ENCODE results near the gene RXYLT1.
"Not testable (repeated sequence)": the region's sequence is repeated elsewhere in the genome, so short reads cannot be mapped to it uniquely, and the experiment has no call there.

The RXYLT1 gene

GRCh38 chr12:63779498-63780481 is at the start of gene RXYLT1:
RXYLT1 (plus strand) TSS chr12:63779909; CDS start chr12:63779961, 52 bp downstream.
- DNase-seq (ENCODE audit: low read depth, low spot score): peak; percentile 69

DNA sequence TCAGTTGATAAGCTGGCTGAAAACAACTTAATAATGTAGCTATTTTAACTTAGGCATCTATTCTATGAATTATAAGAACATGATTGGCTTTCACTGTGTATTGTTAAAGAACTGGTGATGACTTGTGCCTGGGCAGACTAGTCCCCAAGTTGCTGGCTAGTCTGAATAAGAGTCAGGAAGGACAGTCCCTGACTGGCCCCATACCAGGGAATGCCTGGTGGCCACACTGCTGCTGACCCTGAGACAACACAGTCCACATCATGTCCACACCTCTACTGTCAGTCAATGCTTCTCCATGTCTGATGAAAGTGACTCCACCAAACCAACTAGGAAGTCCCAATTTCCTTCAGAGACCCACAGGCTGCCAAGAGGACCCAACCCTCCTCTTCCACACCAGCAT is 46.9 kb upstream of the RXYLT1 start:
- DNase-seq (ENCODE audit: low read depth, low spot score): not testable (repeated sequence)

DNA sequence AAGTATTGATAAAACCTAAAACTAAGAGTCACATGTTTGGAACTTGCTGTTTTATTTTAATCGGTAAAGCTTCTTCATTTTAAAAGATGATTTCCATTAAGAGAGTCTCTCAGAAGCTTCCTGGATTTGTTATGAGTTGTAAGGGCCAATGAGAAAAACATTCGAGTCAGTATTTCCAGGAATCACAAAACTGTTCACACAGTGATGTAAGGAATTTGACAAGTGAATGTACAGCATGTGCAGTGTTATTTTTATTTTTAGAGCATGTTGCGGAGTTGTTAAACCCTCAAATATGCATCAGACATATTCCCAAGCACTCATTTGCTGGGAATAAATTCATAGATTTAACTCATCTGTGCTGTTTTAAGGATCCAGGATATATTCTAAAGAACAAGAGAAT is 46.1 kb upstream of the RXYLT1 start:
- not testable (repeated sequence) for DNase-seq (ENCODE audit: low read depth, low spot score)

GRCh38 chr12:63740551-63740950 is 39.2 kb upstream of the RXYLT1 start:
- DNase-seq (ENCODE audit: low read depth, low spot score): not testable (repeated sequence)

DNA sequence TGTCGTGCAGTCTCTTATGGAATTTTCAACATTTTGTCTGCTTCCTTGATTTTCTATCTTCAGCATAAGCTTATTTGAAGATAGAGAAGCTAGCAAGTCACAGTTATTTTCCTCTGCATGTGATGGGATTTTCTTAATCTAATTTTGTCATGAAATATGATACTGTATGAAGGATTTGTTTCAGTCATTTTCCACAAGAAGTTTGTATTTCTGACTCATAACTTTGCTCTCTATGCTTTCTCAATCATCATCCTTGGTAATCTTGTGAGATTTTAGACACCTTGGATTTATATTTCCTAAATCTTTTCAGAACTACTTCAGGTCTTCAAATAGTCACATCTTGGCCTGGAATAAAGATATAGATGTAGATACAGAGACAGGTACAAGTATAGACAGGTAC is 38.3 kb upstream of the RXYLT1 start:
- DNase-seq (ENCODE audit: low read depth, low spot score): not testable (repeated sequence)

GRCh38 chr12:63744110-63744509 is 35.6 kb upstream of the RXYLT1 start:
- DNase-seq (ENCODE audit: low read depth, low spot score): not testable (repeated sequence)

DNA sequence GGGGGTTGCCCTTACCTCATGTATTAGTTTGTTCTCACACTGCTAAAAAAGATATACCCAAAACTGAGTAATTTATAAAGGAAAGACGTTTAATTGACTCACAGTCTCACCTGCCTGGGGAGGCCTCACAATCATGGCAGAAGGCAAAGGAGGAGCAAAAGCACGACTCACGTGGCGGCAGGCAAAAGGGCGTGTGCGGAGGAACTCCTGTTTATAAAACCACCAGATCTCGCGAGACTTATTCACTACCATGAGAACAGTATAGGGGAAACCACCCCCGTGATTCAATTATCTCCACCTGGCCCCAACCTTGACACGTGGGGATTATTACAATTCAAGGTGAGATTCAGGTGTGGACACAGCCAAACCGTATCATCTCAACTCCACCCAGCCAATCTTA is 33.2 kb upstream of the RXYLT1 start:
- DNase-seq (ENCODE audit: low read depth, low spot score): not testable (repeated sequence)

DNA sequence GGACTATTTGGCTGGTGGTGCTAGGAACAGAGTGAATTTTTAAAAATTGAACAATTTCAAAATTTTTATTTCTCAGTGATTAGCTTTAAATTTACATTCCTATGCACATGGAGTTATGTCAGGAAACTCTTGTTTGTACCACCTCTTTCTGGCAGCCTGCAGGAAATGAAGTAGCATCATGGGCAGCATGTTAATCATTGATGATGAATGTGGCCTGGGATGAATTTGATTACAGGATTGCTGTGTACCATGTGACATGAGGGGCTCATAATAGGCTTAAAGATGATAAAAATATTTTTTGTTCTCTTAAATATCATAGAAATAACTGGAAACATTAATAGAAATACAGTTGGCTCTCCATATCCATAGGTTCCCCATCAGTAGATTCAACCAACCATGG is 32.6 kb upstream of the RXYLT1 start:
- DNase-seq (ENCODE audit: low read depth, low spot score): not testable (repeated sequence)

DNA sequence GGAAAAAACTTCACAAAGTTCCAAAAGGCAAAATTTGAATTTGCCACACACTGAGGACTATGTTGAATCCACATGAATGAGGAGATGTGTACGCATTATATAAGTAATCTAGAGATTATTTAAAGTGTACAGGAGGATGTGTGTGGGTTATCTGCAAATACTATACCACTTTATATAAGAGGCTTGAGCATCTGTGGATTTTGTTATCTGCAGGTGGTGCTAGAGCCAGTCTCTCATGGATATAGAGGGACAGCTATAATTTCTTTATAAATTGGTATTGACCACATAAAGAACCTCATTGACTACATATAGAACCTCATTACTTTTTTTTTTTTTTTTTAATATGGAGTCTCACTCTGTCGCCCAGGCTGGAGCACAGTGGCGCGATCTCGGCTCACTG is 32.2 kb upstream of the RXYLT1 start:
- no peak for DNase-seq (ENCODE audit: low read depth, low spot score)

DNA sequence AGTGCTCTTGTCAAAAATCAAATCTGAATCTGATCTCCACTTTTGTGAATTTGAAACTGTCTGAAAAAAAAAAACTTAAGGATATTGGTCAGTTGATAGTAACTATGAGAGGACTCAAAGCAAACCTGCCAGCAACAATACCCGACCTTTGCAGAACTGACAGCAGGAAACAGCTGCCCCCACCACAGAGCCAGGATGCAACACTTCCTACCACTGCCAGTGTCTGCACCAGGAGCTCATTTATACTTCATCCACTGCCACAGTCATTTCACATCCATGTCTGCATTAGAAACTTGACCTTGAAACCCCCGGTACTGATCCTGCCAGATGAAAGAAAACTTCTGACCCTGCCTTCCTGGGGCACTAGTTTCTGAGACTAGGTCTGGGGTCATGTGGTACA is 27.4 kb upstream of the RXYLT1 start:
- no peak for DNase-seq (ENCODE audit: low read depth, low spot score)

- DNase-seq (ENCODE audit: low read depth, low spot score): no peak
Measured at GRCh38 chr12:63752841-63753240, 26.9 kb upstream of the RXYLT1 start.

DNA sequence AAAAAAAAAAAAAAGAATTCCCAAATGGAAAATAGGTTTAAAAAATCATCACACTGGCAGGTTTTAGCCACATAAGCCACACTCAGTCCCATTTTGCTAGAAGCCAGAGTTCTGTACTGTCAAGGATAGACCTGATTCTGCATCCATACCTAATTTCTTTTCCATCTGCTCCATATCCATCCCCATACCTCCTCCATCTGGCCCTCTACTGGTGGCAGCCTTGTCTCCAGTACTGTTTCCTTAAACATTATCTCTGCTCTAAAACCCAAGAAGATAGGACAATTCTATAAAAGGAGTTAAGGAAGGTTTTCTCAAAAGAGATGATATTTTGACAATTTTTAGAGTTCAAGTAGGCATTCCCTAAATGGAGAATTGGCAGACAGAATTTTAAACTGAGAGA is 26.0 kb upstream of the RXYLT1 start:
- DNase-seq (ENCODE audit: low read depth, low spot score): no peak

- DNase-seq (ENCODE audit: low read depth, low spot score): no peak
Measured at GRCh38 chr12:63764481-63764880, 15.2 kb upstream of the RXYLT1 start.

DNA sequence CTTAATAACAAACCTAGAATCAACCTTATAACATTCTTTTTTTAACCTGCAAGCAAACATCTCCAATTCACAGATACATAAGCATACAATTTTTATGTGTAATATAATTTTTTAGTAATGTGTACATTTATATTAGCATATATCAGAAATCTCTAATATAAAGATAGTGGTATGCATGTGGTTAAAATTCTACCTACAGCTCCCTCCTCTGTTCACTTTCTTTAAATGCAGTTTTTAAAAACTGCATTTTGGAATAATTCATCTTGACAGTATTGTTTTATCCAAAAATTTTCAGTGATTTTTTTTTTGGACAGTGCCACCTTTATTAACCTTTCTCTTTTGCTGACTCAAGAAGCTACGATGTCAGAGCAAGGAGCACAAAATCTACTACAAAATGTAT is 13.2 kb upstream of the RXYLT1 start:
- no peak for DNase-seq (ENCODE audit: low read depth, low spot score)

GRCh38 chr12:63770375-63770774 is 9.3 kb upstream of the RXYLT1 start:
- DNase-seq (ENCODE audit: low read depth, low spot score): no peak

- no peak for DNase-seq (ENCODE audit: low read depth, low spot score)
Measured at GRCh38 chr12:63777340-63777739, 2.4 kb upstream of the RXYLT1 start.

GRCh38 chr12:63782466-63782865 is 2.8 kb downstream of the RXYLT1 start:
- DNase-seq (ENCODE audit: low read depth, low spot score): no peak

GRCh38 chr12:63787306-63787705 is 7.6 kb downstream of the RXYLT1 start:
- no peak for DNase-seq (ENCODE audit: low read depth, low spot score)

GRCh38 chr12:63790608-63790945 is 10.9 kb downstream of the RXYLT1 start:
- DNase-seq (ENCODE audit: low read depth, low spot score): no peak

- no peak for DNase-seq (ENCODE audit: low read depth, low spot score)
Measured at GRCh38 chr12:63792338-63792737, 12.6 kb downstream of the RXYLT1 start.

DNA sequence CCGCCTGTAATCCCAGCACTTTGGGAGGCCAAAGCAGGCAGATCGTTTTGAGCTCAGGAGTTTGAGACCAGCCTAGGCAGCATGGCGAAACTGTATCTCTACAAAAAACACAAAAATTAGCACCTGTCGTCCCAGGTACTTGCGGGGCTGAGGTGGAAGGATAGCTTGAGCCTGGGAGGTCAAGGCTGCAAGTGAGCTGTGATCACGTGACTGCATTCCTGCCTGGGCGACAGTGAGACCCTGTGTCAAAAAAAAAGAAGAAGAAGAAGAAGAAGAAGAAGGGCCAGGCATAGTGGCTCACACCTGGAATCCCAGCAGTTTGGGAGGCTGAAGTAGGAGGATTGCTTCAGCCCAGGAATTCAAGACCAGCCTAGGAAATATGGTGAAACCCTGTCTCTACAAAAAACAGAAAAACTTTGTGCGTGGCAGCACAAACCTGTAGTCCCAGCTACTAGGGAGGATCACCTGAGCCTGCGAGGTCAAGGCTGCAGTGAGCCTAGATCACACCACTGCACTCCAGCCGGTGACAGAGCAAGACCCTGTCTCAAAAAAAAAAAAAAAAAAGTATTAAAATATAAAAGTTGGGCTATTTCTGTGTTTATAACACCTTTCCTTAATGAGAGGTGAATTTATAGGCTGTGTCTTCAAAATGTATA is 15.5 kb downstream of the RXYLT1 start:
- no peak for DNase-seq (ENCODE audit: low read depth, low spot score)

- DNase-seq (ENCODE audit: low read depth, low spot score): no peak
Measured at GRCh38 chr12:63795944-63796343, 16.2 kb downstream of the RXYLT1 start.

Data from activated CD4-positive, CD25-positive, alpha-beta regulatory T cell treated with anti-CD3 and anti-CD28 coated beads, Interleukin-2, amount 50 U/mL, for 16 hours (primary cell).